Skeletal muscle satellite cell (primary cell): ENCODE results near the gene PRB2. TPM values are rescaled to one million over a fixed set of nuclear protein-coding genes. Genes with fewer than 3 reads are reported as not detected.
"Not testable (repeated sequence)": the region's sequence is repeated elsewhere in the genome, so short reads cannot be mapped to it uniquely, and the experiment has no call there.

ENCODE experiments used
- H3K27me3 ChIP-seq: 2 replicates; pipeline ENCODE4 v1.7.0; 2013; ENCODE audit warnings: low read length; ENCODE audit not compliant: control insufficient read depth, insufficient read depth
- H3K36me3 ChIP-seq: 2 replicates; pipeline ENCODE4 v1.7.0; 2013; ENCODE audit warnings: mild to moderate bottlenecking, control low read depth, low read length; ENCODE audit not compliant: insufficient read depth
- H3K4me1 ChIP-seq: 2 replicates; pipeline ENCODE4 v1.7.0; 2013; ENCODE audit warnings: low read length; ENCODE audit not compliant: control insufficient read depth, insufficient read depth
- H3K4me2 ChIP-seq: 2 replicates; pipeline ENCODE4 v1.7.0; 2013; ENCODE audit warnings: mild to moderate bottlenecking, low read length
- H3K4me3 ChIP-seq: 2 replicates; pipeline ENCODE4 v1.7.0; 2013; ENCODE audit warnings: low read length
- H3K9ac ChIP-seq: 2 replicates; pipeline ENCODE4 v1.7.0; 2013; ENCODE audit warnings: mild to moderate bottlenecking, low read depth, low read length, moderate library complexity
- H3K9me3 ChIP-seq: replicated peaks from 2 replicates; pipeline ENCODE4 v1.7.0; 2013; ENCODE audit warnings: mild to moderate bottlenecking, control low read depth, low read length
- total RNA-seq: library from RNA; depleted of rRNA; stranded (reverse); fragments of >200 nt; gene quantifications from 2 replicates; pipeline ENCODE4 v1.2.3, GENCODE V29; 2012; rRNA removed

Gene PRB2
- total RNA-seq: not detected in 2 replicates

DNA sequence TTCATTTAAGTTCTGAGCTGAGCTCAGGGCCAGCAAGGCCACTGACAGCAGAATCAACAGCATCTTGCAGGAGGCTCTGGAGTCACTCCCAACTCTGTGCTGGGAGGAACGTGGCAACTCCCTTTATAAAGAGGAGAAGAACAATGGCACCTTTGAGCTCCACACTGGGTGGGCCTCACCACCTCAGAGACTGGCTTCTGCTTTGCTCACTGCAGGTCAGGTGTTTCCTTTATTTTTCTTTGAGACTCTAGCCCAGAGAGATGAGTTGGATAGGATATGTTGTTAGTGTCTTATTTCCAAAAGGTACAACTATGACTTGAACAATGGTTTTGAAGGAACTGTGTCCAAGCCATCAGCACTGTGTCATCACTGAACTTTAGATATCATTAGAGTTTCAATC, at the start of gene PRB2:
TSS of gene PRB2 (minus strand) at position 101 of the 400 bp plus-strand sequence. CDS start at position 63, 38 bp downstream.
- H3K4me3 ChIP-seq, H3K27me3 ChIP-seq: not testable (repeated sequence)

GRCh38 chr12:11437966-11438365, 42.6 kb upstream of the PRB2 start:
- Histone ChIP-seq H3K36me3 (no peaks in the 10 kb centered on the region), H3K27me3 (no peaks in the 10 kb centered on the region), H3K4me1 (no peaks in the 10 kb centered on the region), H3K4me3 (no peak overlapping the region), H3K9me3 (no peaks in the 10 kb centered on the region), H3K9ac (no peak overlapping the region), H3K4me2 (no peak overlapping the region)

More for the DNA sequence above, at the start of gene PRB2:
- not testable (repeated sequence) for H3K9me3 ChIP-seq, H3K4me2 ChIP-seq, H3K9ac ChIP-seq, H3K36me3 ChIP-seq, H3K4me1 ChIP-seq

- H3K4me2 ChIP-seq: no peak overlapping the region
- H3K9me3 ChIP-seq: no peaks in the 10 kb centered on the region
- no peaks in the 10 kb centered on the region for H3K4me1 ChIP-seq
- no peaks in the 10 kb centered on the region for H3K27me3 ChIP-seq
- H3K36me3 ChIP-seq: no peaks in the 10 kb centered on the region
- no peak overlapping the region for H3K9ac ChIP-seq
- H3K4me3 ChIP-seq: no peak overlapping the region
These were observed 38.3 kb upstream of the PRB2 start for GRCh38 chr12:11433664-11434063.

DNA sequence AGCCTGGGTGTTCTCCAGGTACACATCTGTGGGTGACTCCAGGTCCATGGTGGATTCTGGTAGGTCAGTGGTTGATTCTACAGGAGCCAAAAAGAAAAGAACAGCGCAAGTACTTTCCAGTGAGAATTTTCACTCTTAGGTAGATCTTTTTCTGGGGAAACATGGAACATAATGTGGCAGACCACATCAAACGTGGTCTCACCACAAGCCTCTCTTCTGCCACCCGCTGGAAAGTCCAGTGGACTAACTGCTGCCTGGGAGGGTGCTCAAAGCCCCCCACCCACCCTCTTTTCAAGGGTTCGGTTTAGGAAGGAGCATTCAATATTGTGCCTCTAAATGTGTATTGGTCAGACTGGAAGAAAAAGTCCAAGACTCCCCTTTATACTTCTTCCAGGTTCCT, 36.1 kb upstream of the PRB2 start:
- Histone ChIP-seq H3K4me1 (no peaks in the 10 kb centered on the region), H3K9ac (no peak overlapping the region), H3K27me3 (no peaks in the 10 kb centered on the region), H3K4me3 (no peak overlapping the region), H3K36me3 (no peaks in the 10 kb centered on the region), H3K4me2 (no peak overlapping the region), H3K9me3 (no peaks in the 10 kb centered on the region)

- H3K4me2 ChIP-seq: no peak overlapping the region
- H3K9me3 ChIP-seq: no peaks in the 10 kb centered on the region
- no peaks in the 10 kb centered on the region for H3K27me3 ChIP-seq
- no peak overlapping the region for H3K4me3 ChIP-seq
- no peak overlapping the region for H3K9ac ChIP-seq
- H3K36me3 ChIP-seq: no peaks in the 10 kb centered on the region
- H3K4me1 ChIP-seq: no peaks in the 10 kb centered on the region
These were observed 32.0 kb upstream of the PRB2 start for GRCh38 chr12:11427341-11427740.

DNA sequence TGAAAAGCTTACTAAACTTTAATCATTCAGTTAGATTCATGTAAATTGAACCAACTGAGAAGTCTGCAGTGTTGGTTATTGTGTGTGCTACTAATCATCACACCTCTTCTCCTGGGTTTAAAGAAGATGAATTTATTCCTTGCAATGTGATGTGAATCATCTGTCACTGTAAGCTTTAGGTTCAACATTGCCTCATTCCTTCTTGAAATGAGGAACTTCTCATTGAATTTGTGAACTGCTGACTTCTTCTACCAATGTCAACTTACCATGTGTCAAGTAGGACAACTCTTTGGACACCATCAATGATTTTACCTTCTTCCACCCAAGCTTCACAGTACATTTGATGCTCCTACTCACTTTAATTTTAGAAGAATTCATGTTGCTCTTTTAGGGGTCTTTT, 17.4 kb upstream of the PRB2 start:
- no peak overlapping the region for H3K4me3 ChIP-seq
- H3K4me2 ChIP-seq: no peak overlapping the region
- no peaks in the 10 kb centered on the region for H3K27me3 ChIP-seq
- no peaks in the 10 kb centered on the region for H3K9me3 ChIP-seq
- no peaks in the 10 kb centered on the region for H3K36me3 ChIP-seq
- H3K4me1 ChIP-seq: no peaks in the 10 kb centered on the region
- H3K9ac ChIP-seq: no peak overlapping the region

GRCh38 chr12:11408096-11408495, 12.7 kb upstream of the PRB2 start:
- Histone ChIP-seq H3K36me3 (no peaks in the 10 kb centered on the region), H3K27me3 (no peaks in the 10 kb centered on the region), H3K9me3 (no peaks in the 10 kb centered on the region), H3K4me3 (no peak overlapping the region), H3K9ac (no peak overlapping the region), H3K4me2 (no peak overlapping the region), H3K4me1 (no peaks in the 10 kb centered on the region)

GRCh38 chr12:11397366-11397765, 2.0 kb upstream of the PRB2 start:
- H3K4me2 ChIP-seq: no peak overlapping the region
- H3K4me3 ChIP-seq: no peak overlapping the region
- no peaks in the 10 kb centered on the region for H3K9me3 ChIP-seq
- H3K4me1 ChIP-seq: no peaks in the 10 kb centered on the region
- no peak overlapping the region for H3K9ac ChIP-seq
- no peaks in the 10 kb centered on the region for H3K36me3 ChIP-seq
- no peaks in the 10 kb centered on the region for H3K27me3 ChIP-seq

DNA sequence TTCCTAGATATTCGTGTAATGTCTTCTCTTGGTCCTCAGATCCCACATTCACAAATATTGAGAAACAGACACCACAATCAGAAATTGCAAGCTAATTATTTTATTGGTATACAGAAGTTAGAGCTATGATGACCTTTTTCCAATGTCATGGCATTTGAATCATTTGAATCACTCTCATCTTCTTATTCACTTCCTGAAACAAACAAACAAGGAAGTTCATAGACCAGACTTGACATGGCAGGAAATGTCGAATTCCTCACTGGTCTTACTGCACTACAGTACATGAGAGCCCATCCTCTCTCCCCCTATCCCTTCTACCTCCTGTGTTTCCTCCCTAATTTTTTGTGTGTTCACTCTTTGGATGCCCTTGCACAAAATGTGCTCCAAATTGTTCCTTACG, 3.9 kb downstream of the PRB2 start:
- H3K36me3 ChIP-seq, H3K27me3 ChIP-seq, H3K4me2 ChIP-seq, H3K4me1 ChIP-seq, H3K4me3 ChIP-seq, H3K9ac ChIP-seq, H3K9me3 ChIP-seq: not testable (repeated sequence)

GRCh38 chr12:11377420-11377819, 17.9 kb downstream of the PRB2 start:
- H3K27me3 ChIP-seq, H3K4me2 ChIP-seq, H3K4me1 ChIP-seq, H3K4me3 ChIP-seq, H3K9me3 ChIP-seq, H3K9ac ChIP-seq, H3K36me3 ChIP-seq: not testable (repeated sequence)

DNA sequence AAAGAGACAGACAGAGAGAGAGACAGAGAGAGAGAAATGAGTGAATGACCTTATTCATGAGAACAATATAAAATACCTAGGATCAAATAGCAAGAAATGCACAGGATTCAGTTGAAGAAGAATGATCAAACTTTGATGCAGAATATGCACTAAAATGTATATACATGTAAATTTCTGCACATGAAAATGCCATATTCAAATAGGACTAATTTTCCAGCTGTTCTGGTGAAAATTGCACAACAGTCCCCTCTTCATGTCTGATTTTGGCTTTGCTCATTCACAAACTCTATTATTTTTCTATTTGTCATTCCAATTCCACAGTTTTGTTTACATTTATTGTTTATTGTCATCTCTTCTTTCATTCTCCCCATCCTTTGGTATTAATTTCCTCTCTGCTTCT, 34.2 kb downstream of the PRB2 start:
- H3K4me1 ChIP-seq: peaks cover 3% of the 10 kb centered on the region
- H3K36me3 ChIP-seq: no peaks in the 10 kb centered on the region
- H3K9me3 ChIP-seq: no peaks in the 10 kb centered on the region
- no peak overlapping the region for H3K4me3 ChIP-seq
- H3K27me3 ChIP-seq: no peaks in the 10 kb centered on the region
- H3K4me2 ChIP-seq: no peak overlapping the region
- H3K9ac ChIP-seq: no peak overlapping the region

DNA sequence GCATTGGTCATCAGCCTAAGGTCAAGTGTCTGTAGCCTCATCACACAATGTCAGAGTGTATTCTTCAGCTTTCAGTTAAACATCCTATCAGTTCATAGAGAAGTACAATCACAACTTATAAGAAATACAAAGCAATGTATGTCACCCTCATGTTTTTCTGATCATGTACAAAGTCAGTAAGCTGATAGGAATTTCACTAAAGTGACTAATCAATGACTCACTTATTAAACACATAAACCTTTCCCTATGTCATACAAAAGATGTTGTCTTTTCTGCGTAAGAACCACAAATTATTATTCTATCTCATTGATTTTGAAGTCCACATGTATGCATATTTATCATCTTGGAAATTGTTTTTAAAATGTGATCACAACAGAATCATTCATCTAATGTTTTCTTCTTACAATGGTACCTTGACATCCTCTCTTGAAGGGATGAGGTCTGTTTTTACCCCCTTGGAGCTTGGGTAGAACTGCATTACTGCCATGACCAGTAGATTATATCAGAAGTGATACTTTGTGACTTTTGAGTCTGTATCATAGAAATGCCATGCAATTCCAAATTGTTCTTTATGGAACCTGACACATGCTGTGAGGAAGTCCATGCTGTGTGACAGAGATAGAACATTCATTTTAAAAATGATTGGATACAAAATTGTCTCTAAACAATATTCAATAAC, 35.0 kb downstream of the PRB2 start:
- H3K27me3 ChIP-seq, H3K4me3 ChIP-seq, H3K36me3 ChIP-seq, H3K9ac ChIP-seq, H3K9me3 ChIP-seq, H3K4me1 ChIP-seq, H3K4me2 ChIP-seq: not testable (repeated sequence)
